ENCODE measurements around the gene SPEN. TPM values are rescaled to one million over a fixed set of nuclear protein-coding genes. Genes with fewer than 3 reads are reported as not detected.

SPEN gene
- total and polyA plus RNA-seq, 2 experiments from 2014 or later: 14.9 to 43.6 TPM

DNA sequence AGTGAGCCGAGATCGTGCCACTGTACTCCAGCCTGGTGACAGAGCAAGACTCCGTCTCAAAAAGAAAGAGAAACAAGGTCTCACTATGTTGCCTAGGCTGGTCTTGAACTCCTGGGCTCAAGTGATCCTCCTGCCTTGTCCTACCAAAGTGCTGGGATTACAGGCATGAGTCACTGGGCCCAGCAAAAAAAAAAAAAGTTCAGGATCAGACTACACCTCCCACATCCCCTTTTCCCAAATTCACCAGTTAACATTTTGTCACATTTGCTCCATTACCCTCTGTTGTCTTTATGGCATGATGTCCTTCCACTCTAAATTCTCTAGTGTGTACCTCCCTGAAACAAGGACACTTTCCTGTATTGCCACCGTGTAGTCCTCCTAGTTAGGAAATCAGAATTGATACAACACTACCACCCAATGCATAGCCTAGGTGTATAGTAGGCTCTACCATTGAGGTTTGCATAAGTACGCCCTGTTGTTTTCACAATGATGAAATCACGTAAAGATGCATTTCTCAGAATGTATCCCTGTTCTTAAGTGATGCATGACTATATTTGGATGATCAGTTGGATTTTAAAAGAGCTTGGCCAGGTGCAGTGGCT lies 10.7 kb downstream of the SPEN start:
- Histone ChIP-seq H3K27me3 (ENCODE audit: insufficient read depth) (no peaks in the 10 kb centered on the region), H2AFZ (no peak overlapping the region), H3F3A (replicated peaks; ENCODE audit: low read depth) (peaks cover 7% of the 10 kb centered on the region; the same call in 1 of the 2 replicates), H4K20me1 (replicated peaks; ENCODE audit: insufficient read depth) (peaks cover 18% of the 10 kb centered on the region), H3K79me2 (replicated peaks; ENCODE audit: insufficient read depth) (peaks cover 99% of the 10 kb centered on the region), H3K4me3 (no peak overlapping the region), H3K9me2 (ENCODE audit: insufficient read depth) (no peaks in the 10 kb centered on the region), H3K27ac (ENCODE audit: low read depth) (peak overlapping the region; percentile 74; the same call in 1 of the 2 replicates), H3K36me3 (ENCODE audit: insufficient read depth) (no peaks in the 10 kb centered on the region), H3K4me1 (ENCODE audit: insufficient read depth) (no peaks in the 10 kb centered on the region), H3K4me2 (no peak overlapping the region)
- Mint-ChIP-seq H3K36me3 (ENCODE audit: low read depth) (peaks cover 3% of the 10 kb centered on the region; the same call in 1 of the 3 replicates), H3K27me3 (ENCODE audit: insufficient read depth, low read depth, poor library complexity) (peaks cover 2% of the 10 kb centered on the region), H3K4me3 (no peak overlapping the region), H3K9me3 (no peaks in the 10 kb centered on the region), H3K27ac (no peak overlapping the region; the same call in 1 of the 2 replicates), H3K4me1 (no peaks in the 10 kb centered on the region)
- DNase-seq (ENCODE audit: low spot score): no peak
- TF ChIP-seq EZH2 (IDR thresholded peaks at IDR 0.05; ENCODE audit: low read depth, unreplicated experiment) (no peak), JUNB (IDR thresholded peaks at IDR 0.05; ENCODE audit: unreplicated experiment) (no peak), EZH2phosphoT487 (IDR thresholded peaks at IDR 0.05; ENCODE audit: unreplicated experiment) (no peak), CREB1 (CRISPR knock-in tag; IDR thresholded peaks at IDR 0.05; ENCODE audit: low read depth) (no peak), STAT1 (IDR thresholded peaks at IDR 0.05; ENCODE audit: unreplicated experiment) (no peak)
- TF ChIP-seq, protein P1, sequence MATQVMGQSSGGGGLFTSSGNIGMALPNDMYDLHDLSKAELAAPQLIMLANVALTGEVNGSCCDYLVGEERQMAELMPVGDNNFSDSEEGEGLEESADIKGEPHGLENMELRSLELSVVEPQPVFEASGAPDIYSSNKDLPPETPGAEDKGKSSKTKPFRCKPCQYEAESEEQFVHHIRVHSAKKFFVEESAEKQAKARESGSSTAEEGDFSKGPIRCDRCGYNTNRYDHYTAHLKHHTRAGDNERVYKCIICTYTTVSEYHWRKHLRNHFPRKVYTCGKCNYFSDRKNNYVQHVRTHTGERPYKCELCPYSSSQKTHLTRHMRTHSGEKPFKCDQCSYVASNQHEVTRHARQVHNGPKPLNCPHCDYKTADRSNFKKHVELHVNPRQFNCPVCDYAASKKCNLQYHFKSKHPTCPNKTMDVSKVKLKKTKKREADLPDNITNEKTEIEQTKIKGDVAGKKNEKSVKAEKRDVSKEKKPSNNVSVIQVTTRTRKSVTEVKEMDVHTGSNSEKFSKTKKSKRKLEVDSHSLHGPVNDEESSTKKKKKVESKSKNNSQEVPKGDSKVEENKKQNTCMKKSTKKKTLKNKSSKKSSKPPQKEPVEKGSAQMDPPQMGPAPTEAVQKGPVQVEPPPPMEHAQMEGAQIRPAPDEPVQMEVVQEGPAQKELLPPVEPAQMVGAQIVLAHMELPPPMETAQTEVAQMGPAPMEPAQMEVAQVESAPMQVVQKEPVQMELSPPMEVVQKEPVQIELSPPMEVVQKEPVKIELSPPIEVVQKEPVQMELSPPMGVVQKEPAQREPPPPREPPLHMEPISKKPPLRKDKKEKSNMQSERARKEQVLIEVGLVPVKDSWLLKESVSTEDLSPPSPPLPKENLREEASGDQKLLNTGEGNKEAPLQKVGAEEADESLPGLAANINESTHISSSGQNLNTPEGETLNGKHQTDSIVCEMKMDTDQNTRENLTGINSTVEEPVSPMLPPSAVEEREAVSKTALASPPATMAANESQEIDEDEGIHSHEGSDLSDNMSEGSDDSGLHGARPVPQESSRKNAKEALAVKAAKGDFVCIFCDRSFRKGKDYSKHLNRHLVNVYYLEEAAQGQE (IDR thresholded peaks at IDR 0.05; ENCODE audit: unreplicated experiment): no peak
- no peak for ATAC-seq

DNA sequence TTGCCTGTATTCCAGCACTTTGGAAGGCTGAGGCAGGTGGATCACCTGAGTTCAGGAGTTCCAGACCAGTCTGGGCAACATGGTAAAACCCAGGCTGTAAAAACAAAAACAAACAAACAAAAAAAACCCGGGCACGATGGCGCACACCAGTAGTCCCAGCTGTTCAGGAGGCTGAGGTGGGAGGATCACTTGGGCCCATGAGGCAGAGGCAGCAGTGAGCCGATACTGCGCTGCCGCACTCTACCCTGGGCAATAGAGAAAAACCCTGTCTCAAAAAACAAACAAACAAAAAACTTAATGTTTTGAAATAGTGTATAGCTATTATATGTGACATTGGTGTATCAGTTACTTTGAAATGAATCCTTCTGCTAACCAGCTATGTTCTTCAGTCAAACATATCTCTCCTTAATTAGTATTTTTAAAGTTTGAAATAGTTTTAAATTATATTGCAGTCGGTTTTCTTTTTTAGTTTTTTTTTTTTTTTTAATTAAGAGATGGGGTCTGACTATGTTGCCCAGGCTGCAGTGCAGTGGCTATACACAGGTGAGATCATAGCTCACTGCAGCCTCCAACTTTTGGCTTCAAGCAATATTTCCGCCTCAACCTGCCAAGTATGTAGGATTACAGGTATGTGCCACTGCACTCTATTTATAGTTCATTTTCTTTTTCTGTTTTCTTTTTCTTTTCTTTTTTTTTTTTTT lies 11.3 kb downstream of the SPEN start:
- H3K27ac ChIP-seq (ENCODE audit: low read depth): peak overlapping the region; percentile 74; the same call in 1 of the 2 replicates
- ATAC-seq: no peak

More for the DNA sequence above, 11.3 kb downstream of the SPEN start:
- no peaks in the 10 kb centered on the region for H3K36me3 ChIP-seq (ENCODE audit: insufficient read depth)
- Mint-ChIP-seq H3K4me1 (no peaks in the 10 kb centered on the region), H3K27me3 (ENCODE audit: insufficient read depth, low read depth, poor library complexity) (peaks cover 2% of the 10 kb centered on the region), H3K36me3 (ENCODE audit: low read depth) (peaks cover 4% of the 10 kb centered on the region; the same call in 1 of the 3 replicates), H3K27ac (no peak overlapping the region), H3K4me3 (no peak overlapping the region), H3K9me3 (no peaks in the 10 kb centered on the region)
- H3K79me2 ChIP-seq (replicated peaks; ENCODE audit: insufficient read depth): peaks cover 99% of the 10 kb centered on the region
- H3K4me3 ChIP-seq: no peak overlapping the region
- no peaks in the 10 kb centered on the region for H3K27me3 ChIP-seq (ENCODE audit: insufficient read depth)
- DNase-seq (ENCODE audit: low spot score): no peak
- no peak overlapping the region for H3K4me2 ChIP-seq
- H3K9me2 ChIP-seq (ENCODE audit: insufficient read depth): no peaks in the 10 kb centered on the region
- TF ChIP-seq ZNF114 (CRISPR knock-in tag; IDR thresholded peaks at IDR 0.05) (no peak), EZH2 (IDR thresholded peaks at IDR 0.05; ENCODE audit: low read depth, unreplicated experiment) (no peak), POLR2AphosphoS5 (IDR thresholded peaks at IDR 0.05; ENCODE audit: low read depth) (no peak), EZH2phosphoT487 (IDR thresholded peaks at IDR 0.05; ENCODE audit: unreplicated experiment) (no peak), CREB1 (CRISPR knock-in tag; IDR thresholded peaks at IDR 0.05; ENCODE audit: low read depth) (no peak), STAT1 (IDR thresholded peaks at IDR 0.05; ENCODE audit: unreplicated experiment) (no peak), ZNF331 (CRISPR knock-in tag; IDR thresholded peaks at IDR 0.05; ENCODE audit: low read depth) (no peak), JUNB (IDR thresholded peaks at IDR 0.05; ENCODE audit: unreplicated experiment) (no peak), NANOG (IDR thresholded peaks at IDR 0.05; ENCODE audit: borderline replicate concordance) (no peak)
- TF ChIP-seq, protein P1 (IDR thresholded peaks at IDR 0.05; ENCODE audit: unreplicated experiment): no peak
- TF ChIP-seq, protein P2, sequence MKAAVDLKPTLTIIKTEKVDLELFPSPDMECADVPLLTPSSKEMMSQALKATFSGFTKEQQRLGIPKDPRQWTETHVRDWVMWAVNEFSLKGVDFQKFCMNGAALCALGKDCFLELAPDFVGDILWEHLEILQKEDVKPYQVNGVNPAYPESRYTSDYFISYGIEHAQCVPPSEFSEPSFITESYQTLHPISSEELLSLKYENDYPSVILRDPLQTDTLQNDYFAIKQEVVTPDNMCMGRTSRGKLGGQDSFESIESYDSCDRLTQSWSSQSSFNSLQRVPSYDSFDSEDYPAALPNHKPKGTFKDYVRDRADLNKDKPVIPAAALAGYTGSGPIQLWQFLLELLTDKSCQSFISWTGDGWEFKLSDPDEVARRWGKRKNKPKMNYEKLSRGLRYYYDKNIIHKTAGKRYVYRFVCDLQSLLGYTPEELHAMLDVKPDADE (IDR thresholded peaks at IDR 0.05): no peak
- TF ChIP-seq, protein P3, sequence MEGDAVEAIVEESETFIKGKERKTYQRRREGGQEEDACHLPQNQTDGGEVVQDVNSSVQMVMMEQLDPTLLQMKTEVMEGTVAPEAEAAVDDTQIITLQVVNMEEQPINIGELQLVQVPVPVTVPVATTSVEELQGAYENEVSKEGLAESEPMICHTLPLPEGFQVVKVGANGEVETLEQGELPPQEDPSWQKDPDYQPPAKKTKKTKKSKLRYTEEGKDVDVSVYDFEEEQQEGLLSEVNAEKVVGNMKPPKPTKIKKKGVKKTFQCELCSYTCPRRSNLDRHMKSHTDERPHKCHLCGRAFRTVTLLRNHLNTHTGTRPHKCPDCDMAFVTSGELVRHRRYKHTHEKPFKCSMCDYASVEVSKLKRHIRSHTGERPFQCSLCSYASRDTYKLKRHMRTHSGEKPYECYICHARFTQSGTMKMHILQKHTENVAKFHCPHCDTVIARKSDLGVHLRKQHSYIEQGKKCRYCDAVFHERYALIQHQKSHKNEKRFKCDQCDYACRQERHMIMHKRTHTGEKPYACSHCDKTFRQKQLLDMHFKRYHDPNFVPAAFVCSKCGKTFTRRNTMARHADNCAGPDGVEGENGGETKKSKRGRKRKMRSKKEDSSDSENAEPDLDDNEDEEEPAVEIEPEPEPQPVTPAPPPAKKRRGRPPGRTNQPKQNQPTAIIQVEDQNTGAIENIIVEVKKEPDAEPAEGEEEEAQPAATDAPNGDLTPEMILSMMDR (conservative IDR thresholded peaks at IDR 0.05; ENCODE audit: low read depth in 2 of 2): no peak
- peaks cover 23% of the 10 kb centered on the region for H4K20me1 ChIP-seq (replicated peaks; ENCODE audit: insufficient read depth)
- no peaks in the 10 kb centered on the region for H3K4me1 ChIP-seq (ENCODE audit: insufficient read depth)
- H3F3A ChIP-seq (replicated peaks; ENCODE audit: low read depth): peaks cover 7% of the 10 kb centered on the region; the same call in 1 of the 2 replicates
- H2AFZ ChIP-seq: no peak overlapping the region

Data from GM23338 (cell line).